ENCODE measurements around the gene RHOXF2B.
"Not testable (repeated sequence)": the region's sequence is repeated elsewhere in the genome, so short reads cannot be mapped to it uniquely, and the experiment has no call there.

The RHOXF2B gene

GRCh38 chrX:120039087-120039733 lies 38.3 kb downstream of the RHOXF2B start:
- H3K27me3 Mint-ChIP-seq; H3K9me3 Mint-ChIP-seq; DNase-seq; H3K36me3 Mint-ChIP-seq (ENCODE audit: low read depth); H3K4me1 Mint-ChIP-seq; H3K27ac Mint-ChIP-seq; H3K4me3 Mint-ChIP-seq; ATAC-seq: not testable (repeated sequence)

GRCh38 chrX:120036704-120037103 lies 40.8 kb downstream of the RHOXF2B start:
- H3K4me1 Mint-ChIP-seq: peaks cover 4% of the 10 kb centered on the region
- H3K27me3 Mint-ChIP-seq: no peaks in the 10 kb centered on the region
- H3K36me3 Mint-ChIP-seq (ENCODE audit: low read depth): no peaks in the 10 kb centered on the region
- H3K4me3 Mint-ChIP-seq: no peak overlapping the region
- H3K9me3 Mint-ChIP-seq: no peaks in the 10 kb centered on the region
- DNase-seq: no peak
- H3K27ac Mint-ChIP-seq: no peak overlapping the region
- no peak for ATAC-seq

GRCh38 chrX:120035522-120036309 lies 41.8 kb downstream of the RHOXF2B start:
- H3K9me3 Mint-ChIP-seq; ATAC-seq; H3K27me3 Mint-ChIP-seq; DNase-seq; H3K4me1 Mint-ChIP-seq; H3K36me3 Mint-ChIP-seq (ENCODE audit: low read depth); H3K4me3 Mint-ChIP-seq; H3K27ac Mint-ChIP-seq: not testable (repeated sequence)

GRCh38 chrX:120029354-120029753 lies 48.1 kb downstream of the RHOXF2B start:
- no peak for DNase-seq
- Mint-ChIP-seq H3K4me3 (no peak overlapping the region), H3K36me3 (ENCODE audit: low read depth) (no peaks in the 10 kb centered on the region), H3K4me1 (no peaks in the 10 kb centered on the region), H3K27me3 (peaks cover 8% of the 10 kb centered on the region), H3K27ac (no peak overlapping the region), H3K9me3 (no peaks in the 10 kb centered on the region)
- ATAC-seq: no peak

- Mint-ChIP-seq H3K9me3 (no peaks in the 10 kb centered on the region), H3K27ac (no peak overlapping the region), H3K27me3 (peaks cover 19% of the 10 kb centered on the region), H3K4me1 (no peaks in the 10 kb centered on the region), H3K36me3 (ENCODE audit: low read depth) (no peaks in the 10 kb centered on the region), H3K4me3 (no peak overlapping the region)
- ATAC-seq: no peak
- DNase-seq: no peak
Measured at GRCh38 chrX:120023259-120023658, 54.2 kb downstream of the RHOXF2B start.

GRCh38 chrX:120022763-120023162 lies 54.7 kb downstream of the RHOXF2B start:
- Mint-ChIP-seq H3K4me1 (no peaks in the 10 kb centered on the region), H3K4me3 (no peak overlapping the region), H3K27me3 (peaks cover 21% of the 10 kb centered on the region), H3K9me3 (no peaks in the 10 kb centered on the region), H3K27ac (no peak overlapping the region), H3K36me3 (ENCODE audit: low read depth) (no peaks in the 10 kb centered on the region)
- ATAC-seq (no peak), DNase-seq (no peak)
